Measurements from ENCODE around the gene PPFIA1. TPM values are rescaled to one million over a fixed set of nuclear protein-coding genes. Genes with fewer than 3 reads are reported as not detected.

PPFIA1 gene
- total and polyA plus RNA-seq, 2 of the 13 experiments (the other 11 are each of a cell fraction or from before 2014, with no cell fraction given), result 29.9 to 45.2 TPM

GRCh38 chr11:70233034-70233433 is 37.5 kb upstream of the PPFIA1 start:
- H3K4me2 ChIP-seq (ENCODE audit: low read depth, low read length), result no peak overlapping the region
- DNase-seq (ENCODE audit: low spot score) (no peak), FAIRE-seq (no peak), ATAC-seq (no peak)
- intact Hi-C loops (cut with micrococcal nuclease; ENCODE audit: unreplicated experiment), result no loop called here
- no peaks in the 10 kb centered on the region for H3K9me3 ChIP-seq (ENCODE audit: low read length)
- no peaks in the 10 kb centered on the region for H4K20me1 ChIP-seq (ENCODE audit: insufficient read depth, low read length)
- H3K79me2 ChIP-seq (ENCODE audit: insufficient read depth, low read length), result no peaks in the 10 kb centered on the region
- CTCF ChIA-PET (ENCODE audit: low intra/inter-chr PET ratio, low total read pairs), result no interaction called here
- no peak overlapping the region for H3K27ac ChIP-seq (ENCODE audit: extremely low read length, insufficient read depth, low read length)
- H3K27me3 ChIP-seq (ENCODE audit: control insufficient read depth in 1 of 2, insufficient read depth in 2 of 2, low read length in 2 of 2), result peaks cover 9 to 18% of the 10 kb centered on the region in 2 experiments; a peak in 4 of 5 replicates
- H3K9ac ChIP-seq (ENCODE audit: insufficient read depth, low read depth, low read length), result no peak overlapping the region
- in situ Hi-C loops (cut with HindIII; ENCODE audit: extremely low pct_ligation_motif_present, low pct_unique_long_range_greater_than_20kb), result no loop called here
- no peak overlapping the region for H2AFZ ChIP-seq (ENCODE audit: low read length)
- H3K4me1 ChIP-seq (ENCODE audit: insufficient read depth, low read length), result peaks cover 22% of the 10 kb centered on the region
- H3K36me3 ChIP-seq (replicated peaks in 1 of 2; ENCODE audit: control insufficient read depth in 1 of 2, insufficient read depth in 2 of 2, low read length in 2 of 2), result no peaks in the 10 kb centered on the region
- POLR2A ChIA-PET, result no interaction called here
- no peak overlapping the region for H3K4me3 ChIP-seq (replicated peaks in 1 of 3; ENCODE audit: insufficient read depth in 1 of 3, low read depth in 2 of 3, low read length in 3 of 3)
- BruUV-seq (replicated peaks), result no TSS peak
- TF ChIP-seq MXD1 (CRISPR knock-in tag; IDR thresholded peaks at IDR 0.05), result no peak
- TF ChIP-seq, protein P1, sequence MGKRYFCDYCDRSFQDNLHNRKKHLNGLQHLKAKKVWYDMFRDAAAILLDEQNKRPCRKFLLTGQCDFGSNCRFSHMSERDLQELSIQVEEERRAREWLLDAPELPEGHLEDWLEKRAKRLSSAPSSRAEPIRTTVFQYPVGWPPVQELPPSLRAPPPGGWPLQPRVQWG (CRISPR knock-in tag; IDR thresholded peaks at IDR 0.05; ENCODE audit: borderline replicate concordance, low read depth), result no peak
- no peak for TF ChIP-seq ZNF256 (CRISPR knock-in tag; conservative IDR thresholded peaks at IDR 0.05)
- no peak for TF ChIP-seq RFX3 (CRISPR knock-in tag; IDR thresholded peaks at IDR 0.05)
- TF ChIP-seq, protein P2, sequence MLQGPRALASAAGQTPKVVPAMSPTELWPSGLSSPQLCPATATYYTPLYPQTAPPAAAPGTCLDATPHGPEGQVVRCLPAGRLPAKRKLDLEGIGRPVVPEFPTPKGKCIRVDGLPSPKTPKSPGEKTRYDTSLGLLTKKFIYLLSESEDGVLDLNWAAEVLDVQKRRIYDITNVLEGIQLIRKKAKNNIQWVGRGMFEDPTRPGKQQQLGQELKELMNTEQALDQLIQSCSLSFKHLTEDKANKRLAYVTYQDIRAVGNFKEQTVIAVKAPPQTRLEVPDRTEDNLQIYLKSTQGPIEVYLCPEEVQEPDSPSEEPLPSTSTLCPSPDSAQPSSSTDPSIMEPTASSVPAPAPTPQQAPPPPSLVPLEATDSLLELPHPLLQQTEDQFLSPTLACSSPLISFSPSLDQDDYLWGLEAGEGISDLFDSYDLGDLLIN (CRISPR knock-in tag; IDR thresholded peaks at IDR 0.05; ENCODE audit: borderline replicate concordance), result no peak
- no peak for TF ChIP-seq KLF15 (CRISPR knock-in tag; IDR thresholded peaks at IDR 0.05; ENCODE audit: borderline replicate concordance)
- no peak for TF ChIP-seq ZNF180 (CRISPR knock-in tag; IDR thresholded peaks at IDR 0.05; ENCODE audit: borderline replicate concordance, low read depth)
- no peak for TF ChIP-seq SMYD3 (CRISPR knock-in tag; IDR thresholded peaks at IDR 0.05)
- TF ChIP-seq SIN3B (IDR thresholded peaks at IDR 0.05; ENCODE audit: low read length), result no peak
- no peak for TF ChIP-seq MZF1 (CRISPR knock-in tag; IDR thresholded peaks at IDR 0.05; ENCODE audit: borderline replicate concordance)
- no peak for TF ChIP-seq AKNA (CRISPR knock-in tag; IDR thresholded peaks at IDR 0.05; ENCODE audit: borderline replicate concordance)

All from HepG2 (cell line).